K562 (cell line): ENCODE results near the gene PBXIP1. TPM values are rescaled to one million over a fixed set of nuclear protein-coding genes. Genes with fewer than 3 reads are reported as not detected.

ENCODE experiments used
- DIDO1 ChIP-seq: fragments of 450-650 bp; IDR thresholded peaks from 2 replicates; pipeline ENCODE4 v1.6.1; 2016; ENCODE audit warnings: low read depth, missing biosample characterization, missing genetic modification characterization
- ELF4 ChIP-seq: fragments of 450-650 bp; formaldehyde crosslinking; IDR thresholded peaks from 2 replicates; pipeline ENCODE4 v1.4.0; 2022; ENCODE audit warnings: missing genetic modification characterization
- FOXJ3 ChIP-seq: sonication (generic); formaldehyde crosslinking; IDR thresholded peaks from 2 replicates; pipeline ENCODE4 v1.4.0; 2020; ENCODE audit warnings: mild to moderate bottlenecking, missing genetic modification reagents
- FUS ChIP-seq: fragments of 200-400 bp; formaldehyde crosslinking; optimal IDR thresholded peaks from 2 replicates; pipeline ENCODE3; 2017; ENCODE audit warnings: low read depth, low read length
- HCFC1 ChIP-seq: IDR thresholded peaks from 2 replicates; pipeline ENCODE4 v1.6.1; 2012; ENCODE audit warnings: low read depth, low read length, improper control_type of control experiment
- HDAC8 ChIP-seq: fragments of 450-650 bp; IDR thresholded peaks from 2 replicates; pipeline ENCODE4 v1.6.1; 2016; ENCODE audit warnings: mild to moderate bottlenecking, missing genetic modification characterization, moderate library complexity, missing compliant biosample characterization
- HIVEP1 ChIP-seq: fragments of 250-450 bp; sonication (Bioruptor Pico); IDR thresholded peaks from 2 replicates; pipeline ENCODE4 v1.4.0; 2020; ENCODE audit warnings: mild to moderate bottlenecking
- HLTF ChIP-seq: fragments of 450-650 bp; IDR thresholded peaks from 2 replicates; pipeline ENCODE4 v1.6.1; 2016
- HMGN3 ChIP-seq: IDR thresholded peaks from 2 replicates; pipeline ENCODE4 v1.6.1; 2011; ENCODE audit warnings: borderline replicate concordance, low read depth, mild to moderate bottlenecking, mixed read lengths, low read length; ENCODE audit not compliant: insufficient read length; ENCODE audit errors: extremely low read depth
- KAT7 ChIP-seq: sonication (generic); formaldehyde crosslinking; IDR thresholded peaks from 2 replicates; pipeline ENCODE4 v1.8.0; 2022; ENCODE audit warnings: missing genetic modification reagents, mild to moderate bottlenecking, borderline replicate concordance
- PML ChIP-seq: IDR thresholded peaks from 2 replicates; pipeline ENCODE4 v1.6.1; 2012; ENCODE audit warnings: low read length, inconsistent platforms
- RAD51 ChIP-seq: fragments of 450-650 bp; IDR thresholded peaks from 2 replicates; pipeline ENCODE4 v1.7.1; 2016; ENCODE audit warnings: low read depth, mild to moderate bottlenecking, borderline replicate concordance
- SIRT6 ChIP-seq: IDR thresholded peaks from one replicate; pipeline ENCODE4 v1.6.1; 2012; ENCODE audit warnings: low read depth, mild to moderate bottlenecking, control low read depth, inconsistent platforms, low read length, moderate library complexity
- SMAD3 ChIP-seq: fragments of 450-650 bp; formaldehyde crosslinking; conservative IDR thresholded peaks from 2 replicates; pipeline ENCODE4 v1.4.0; 2020; ENCODE audit warnings: mild to moderate bottlenecking
- SMARCA5 ChIP-seq: fragments of 450-650 bp; IDR thresholded peaks from 2 replicates; pipeline ENCODE4 v1.6.1; 2016
- ZBTB1 ChIP-seq: sonication (generic); formaldehyde crosslinking; IDR thresholded peaks from 2 replicates; pipeline ENCODE4 v1.8.1; 2023; ENCODE audit warnings: missing genetic modification reagents, low read depth, mild to moderate bottlenecking, borderline replicate concordance
- ZNF146 ChIP-seq: IDR thresholded peaks from one replicate; pipeline ENCODE4 v1.6.1; 2018; ENCODE audit warnings: missing compliant biosample characterization; ENCODE audit not compliant: unreplicated experiment
- ZNF212 ChIP-seq: fragments of 450-650 bp; formaldehyde crosslinking; IDR thresholded peaks from 2 replicates; pipeline ENCODE4 v1.4.0; 2020; ENCODE audit warnings: mild to moderate bottlenecking
- ZNF224 ChIP-seq: sonication (generic); formaldehyde crosslinking; IDR thresholded peaks from 2 replicates; pipeline ENCODE4 v1.8.0; 2022; ENCODE audit warnings: mild to moderate bottlenecking, missing genetic modification reagents
- ZNF707 ChIP-seq: fragments of 250-450 bp; sonication (Bioruptor Pico); conservative IDR thresholded peaks from 2 replicates; pipeline ENCODE4 v1.8.0; 2022; ENCODE audit warnings: inconsistent platforms, mild to moderate bottlenecking, moderate library complexity
- ZNF717 ChIP-seq: fragments of 250-450 bp; sonication (Bioruptor Pico); IDR thresholded peaks from 2 replicates; pipeline ENCODE4 v1.5.0; 2021
- polyA plus RNA-seq, 8 experiments: library from polyadenylated mRNA; depleted of rRNA in 4 of 8; stranded (reverse) in 5 of 8; unstranded in 3 of 8; fragments of >200 nt; fragmentation: Nextera tagmentation in 2 of 8; fragmentation: Illumina TruSeq in 1 of 8; extraction: Ambion mirVana in 2 of 8; extraction: Trizol in 1 of 8; gene quantifications; 2 replicates each; pipeline versions ENCODE4 v1.2.1 to v1.2.3, GENCODE V29; 2011 to 2014; ENCODE audit warnings: inconsistent platforms in 1 of 8, missing spikeins in 1 of 8
- total RNA-seq, 7 experiments: library from RNA; depleted of rRNA in 6 of 7; stranded (reverse); fragments of >200 nt in 6 of 7; fragmentation: Illumina TruSeq in 2 of 7; extraction: Trizol in 2 of 7; gene quantifications; 2 replicates each; pipeline versions ENCODE4 v1.2.1 to v1.2.3, GENCODE V29; 2011 to 2021; ENCODE audit warnings: low replicate concordance in 1 of 7
- TF ChIP-seq, protein P1 (sequence below), 2 experiments: IDR thresholded peaks; 2 replicates each; pipeline ENCODE4 v1.6.1; 2011; ENCODE audit warnings: borderline replicate concordance in 1 of 2, control low read depth in 1 of 2, low read depth in 1 of 2, low read length in 1 of 2, mild to moderate bottlenecking in 1 of 2, mixed read lengths in 1 of 2, moderate library complexity in 1 of 2; ENCODE audit not compliant: insufficient read depth in 1 of 2, insufficient read length in 1 of 2, poor library complexity in 1 of 2, severe bottlenecking in 1 of 2; ENCODE audit errors: extremely low read depth in 1 of 2
- TF ChIP-seq, protein P2 (sequence below): IDR thresholded peaks from 2 replicates; pipeline ENCODE4 v1.6.1; 2014; ENCODE audit warnings: antibody characterized with exemption
- TF ChIP-seq, protein P3 (sequence below): IDR thresholded peaks from 3 replicates; pipeline ENCODE4 v1.6.1; 2011; ENCODE audit warnings: borderline replicate concordance, mild to moderate bottlenecking; ENCODE audit not compliant: insufficient read length, insufficient read depth
- TF ChIP-seq, protein P4 (sequence below): fragments of 250-450 bp; sonication (Bioruptor Pico); IDR thresholded peaks from 2 replicates; pipeline ENCODE4 v1.8.0; 2022; ENCODE audit warnings: moderate library complexity, mild to moderate bottlenecking, inconsistent platforms

PBXIP1 gene
- total and polyA plus RNA-seq, 9 of the 15 experiments (the other 6 are each of a cell fraction or from before 2014, with no cell fraction given), result 0.13 to 8.3 (median 5.8) TPM

DNA sequence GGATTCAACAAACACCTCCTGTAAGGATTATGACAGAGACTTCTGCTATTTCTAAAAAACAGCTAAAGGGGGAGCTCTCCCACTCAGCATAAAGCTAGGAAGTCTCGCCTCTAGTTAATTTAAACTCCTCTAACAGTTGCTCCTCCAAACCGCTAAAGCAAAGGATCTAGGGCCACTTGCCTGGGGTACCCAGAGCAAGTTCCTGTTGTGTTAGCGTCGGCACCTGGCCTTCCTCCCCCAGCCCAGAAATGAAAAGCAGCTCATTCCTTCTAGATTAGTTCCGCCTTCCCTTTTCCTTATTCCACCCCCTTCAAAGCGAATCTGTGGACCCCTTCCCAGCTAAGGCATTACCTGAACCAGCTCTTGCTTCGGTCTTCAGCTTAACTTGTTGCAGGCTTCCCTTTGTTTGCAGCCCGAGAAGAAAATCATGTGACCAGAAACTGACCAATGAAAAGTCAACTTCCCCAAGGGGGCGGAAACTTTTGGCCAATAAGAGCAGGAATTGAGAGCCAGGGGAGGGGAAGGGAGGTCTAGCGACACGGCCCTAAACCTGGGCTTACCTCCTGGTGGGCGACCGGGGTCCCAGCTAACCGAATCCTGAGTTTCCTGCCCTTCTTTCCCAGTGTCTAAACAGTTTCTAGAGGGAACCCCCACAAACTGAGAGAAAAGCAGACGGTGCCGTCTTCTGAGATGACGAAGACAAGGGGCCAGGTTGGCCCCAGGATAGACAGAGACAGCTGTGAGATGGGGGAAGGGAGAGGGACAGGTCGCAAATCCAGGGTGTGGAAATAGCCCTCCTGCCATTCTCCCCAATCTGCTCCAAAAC, at the start of gene PBXIP1 (continued):
- TF ChIP-seq SMAD3 (CRISPR knock-in tag), result no peak
- TF ChIP-seq HDAC8 (tag), result no peak
- TF ChIP-seq ZNF212 (CRISPR knock-in tag), result no peak
- no peak for TF ChIP-seq ZBTB1 (CRISPR knock-in tag)
- TF ChIP-seq, protein P1, sequence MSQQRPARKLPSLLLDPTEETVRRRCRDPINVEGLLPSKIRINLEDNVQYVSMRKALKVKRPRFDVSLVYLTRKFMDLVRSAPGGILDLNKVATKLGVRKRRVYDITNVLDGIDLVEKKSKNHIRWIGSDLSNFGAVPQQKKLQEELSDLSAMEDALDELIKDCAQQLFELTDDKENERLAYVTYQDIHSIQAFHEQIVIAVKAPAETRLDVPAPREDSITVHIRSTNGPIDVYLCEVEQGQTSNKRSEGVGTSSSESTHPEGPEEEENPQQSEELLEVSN (IDR thresholded peaks at IDR 0.05; ENCODE audit: borderline replicate concordance in 1 of 2, extremely low read depth in 1 of 2, insufficient read depth in 1 of 2, insufficient read length in 1 of 2, low read depth in 1 of 2, low read length in 1 of 2, poor library complexity in 1 of 2, severe bottlenecking in 1 of 2), result no peak
- no peak for TF ChIP-seq ZNF707 (CRISPR knock-in tag)
- peak; percentile 93 for TF ChIP-seq RAD51
- no peak for TF ChIP-seq ELF4 (CRISPR knock-in tag)
- TF ChIP-seq FUS, result no peak
- TF ChIP-seq, protein P2, sequence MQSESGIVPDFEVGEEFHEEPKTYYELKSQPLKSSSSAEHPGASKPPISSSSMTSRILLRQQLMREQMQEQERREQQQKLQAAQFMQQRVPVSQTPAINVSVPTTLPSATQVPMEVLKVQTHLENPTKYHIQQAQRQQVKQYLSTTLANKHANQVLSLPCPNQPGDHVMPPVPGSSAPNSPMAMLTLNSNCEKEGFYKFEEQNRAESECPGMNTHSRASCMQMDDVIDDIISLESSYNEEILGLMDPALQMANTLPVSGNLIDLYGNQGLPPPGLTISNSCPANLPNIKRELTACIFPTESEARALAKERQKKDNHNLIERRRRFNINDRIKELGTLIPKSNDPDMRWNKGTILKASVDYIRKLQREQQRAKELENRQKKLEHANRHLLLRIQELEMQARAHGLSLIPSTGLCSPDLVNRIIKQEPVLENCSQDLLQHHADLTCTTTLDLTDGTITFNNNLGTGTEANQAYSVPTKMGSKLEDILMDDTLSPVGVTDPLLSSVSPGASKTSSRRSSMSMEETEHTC, result no peak
- no peak for TF ChIP-seq SMARCA5
- no peak for TF ChIP-seq ZNF717 (CRISPR knock-in tag)
- no peak for TF ChIP-seq HMGN3
- no peak for TF ChIP-seq HCFC1
- no peak for TF ChIP-seq HLTF
- no peak for TF ChIP-seq SIRT6
- no peak for TF ChIP-seq HIVEP1 (CRISPR knock-in tag)
- no peak; the same call in 1 of the 2 replicates for TF ChIP-seq PML
- TF ChIP-seq DIDO1, result 0 out of 2 replicates have a peak, but pooled peaks have one; percentile 41
- TF ChIP-seq, protein P3, sequence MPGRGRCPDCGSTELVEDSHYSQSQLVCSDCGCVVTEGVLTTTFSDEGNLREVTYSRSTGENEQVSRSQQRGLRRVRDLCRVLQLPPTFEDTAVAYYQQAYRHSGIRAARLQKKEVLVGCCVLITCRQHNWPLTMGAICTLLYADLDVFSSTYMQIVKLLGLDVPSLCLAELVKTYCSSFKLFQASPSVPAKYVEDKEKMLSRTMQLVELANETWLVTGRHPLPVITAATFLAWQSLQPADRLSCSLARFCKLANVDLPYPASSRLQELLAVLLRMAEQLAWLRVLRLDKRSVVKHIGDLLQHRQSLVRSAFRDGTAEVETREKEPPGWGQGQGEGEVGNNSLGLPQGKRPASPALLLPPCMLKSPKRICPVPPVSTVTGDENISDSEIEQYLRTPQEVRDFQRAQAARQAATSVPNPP, result no peak
- no peak for TF ChIP-seq ZNF224 (CRISPR knock-in tag)
- TF ChIP-seq, protein P4, sequence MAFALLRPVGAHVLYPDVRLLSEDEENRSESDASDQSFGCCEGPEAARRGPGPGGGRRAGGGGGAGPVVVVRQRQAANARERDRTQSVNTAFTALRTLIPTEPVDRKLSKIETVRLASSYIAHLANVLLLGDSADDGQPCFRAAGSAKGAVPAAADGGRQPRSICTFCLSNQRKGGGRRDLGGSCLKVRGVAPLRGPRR (CRISPR knock-in tag), result no peak
- TF ChIP-seq ZNF146 (CRISPR knock-in tag), result no peak
- TF ChIP-seq FOXJ3, result no peak
- no peak for TF ChIP-seq KAT7
